GM13977 (cell line): Measurements from ENCODE around the gene TMEM117.

Experiments used
- DNase-seq: peaks from one replicate; pipeline ENCODE4 v3.0.0; 2012; ENCODE audit warnings: low spot score
- CTCF ChIP-seq: IDR thresholded peaks from 2 replicates; pipeline ENCODE4 v1.5.1; 2012; ENCODE audit warnings: mild to moderate bottlenecking, control low read depth; ENCODE audit not compliant: insufficient read depth; ENCODE audit errors: extremely low read depth, missing control alignments
- in situ Hi-C: fragments of 300-500 bp; cut with MboI; formaldehyde crosslinking; loops from one replicate; pipeline ENCODE4 v1.12.0; 2022; ENCODE audit warnings: low sequenced_read_pairs, low pct_unique_long_range_greater_than_20kb, mixed read lengths, inconsistent platforms; ENCODE audit not compliant: unreplicated experiment

The TMEM117 gene

GRCh38 chr12:43835656-43836474 lies at the start of gene TMEM117:
Gene TMEM117 (plus strand): TSS chr12:43836081.
- in situ Hi-C loops: no loop called here
- DNase-seq: peak; percentile 82
- TF ChIP-seq CTCF: no peak

- no peak for TF ChIP-seq CTCF
- no peak for DNase-seq
- in situ Hi-C loops: loop anchor here (10.0 kb wide), 1 partner anchor 98 kb away; no protein-coding TSS in a partner anchor
These were observed 48.8 kb upstream of the TMEM117 start for GRCh38 chr12:43786899-43787693.

GRCh38 chr12:43789941-43790340 lies 45.9 kb upstream of the TMEM117 start:
- TF ChIP-seq CTCF: no peak
- DNase-seq: no peak
- in situ Hi-C loops: loop anchor here (10.0 kb wide), 1 partner anchor 95 kb away; no protein-coding TSS in a partner anchor

- in situ Hi-C loops: no loop called here
- no peak for DNase-seq
- no peak for TF ChIP-seq CTCF
These were observed 40.1 kb upstream of the TMEM117 start for GRCh38 chr12:43795716-43796280.

DNA sequence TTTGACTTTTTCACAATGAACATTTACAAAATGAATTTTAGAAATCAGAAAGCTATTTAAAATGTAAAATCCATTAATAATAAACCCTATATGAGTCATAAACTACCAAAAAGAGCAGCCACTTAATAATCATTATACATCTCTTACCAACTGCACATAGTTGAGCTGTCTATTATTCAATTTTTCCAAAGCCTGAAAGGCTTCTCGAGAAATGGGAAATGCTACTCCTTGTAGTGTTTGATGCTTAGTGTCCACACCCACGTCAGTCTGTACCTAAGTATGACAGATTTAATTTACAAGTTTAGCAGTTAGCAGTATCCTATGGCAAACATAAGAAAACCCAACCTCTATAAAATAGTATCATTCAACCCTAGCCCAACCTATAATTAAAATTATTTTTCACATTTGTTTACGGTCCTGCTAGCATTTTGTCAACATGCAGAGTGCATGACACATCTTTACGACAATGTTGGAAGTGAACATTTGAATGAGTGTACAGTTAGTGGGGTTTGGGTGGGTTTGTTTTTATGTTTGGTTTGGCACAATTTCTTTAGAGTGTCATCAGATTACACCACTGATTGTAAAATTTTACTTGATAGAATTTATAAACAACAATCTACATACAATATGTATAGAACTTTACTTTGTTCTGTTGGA lies 38.2 kb upstream of the TMEM117 start:
- DNase-seq: no peak
- no peak for TF ChIP-seq CTCF
- in situ Hi-C loops: no loop called here

GRCh38 chr12:43805149-43805859 lies 30.6 kb upstream of the TMEM117 start:
- peak; percentile 26 for DNase-seq
- in situ Hi-C loops: no loop called here
- no peak for TF ChIP-seq CTCF
